NCI-H226 (cell line): Measurements from ENCODE around the gene ZDHHC14.
A peak's percentile ranks its signal among the peaks of the same experiment; 100 is the strongest.
"Not testable (repeated sequence)": the region's sequence is repeated elsewhere in the genome, so short reads cannot be mapped to it uniquely, and the experiment has no call there.

Source experiments
- DNase-seq: peaks from one replicate; pipeline ENCODE4 v3.0.0-alpha.2; 2015

Gene ZDHHC14

GRCh38 chr6:157380779-157381561 lies at the start of gene ZDHHC14:
Gene ZDHHC14 (plus strand): TSS chr6:157381190.
- DNase-seq: peak; percentile 89

DNA sequence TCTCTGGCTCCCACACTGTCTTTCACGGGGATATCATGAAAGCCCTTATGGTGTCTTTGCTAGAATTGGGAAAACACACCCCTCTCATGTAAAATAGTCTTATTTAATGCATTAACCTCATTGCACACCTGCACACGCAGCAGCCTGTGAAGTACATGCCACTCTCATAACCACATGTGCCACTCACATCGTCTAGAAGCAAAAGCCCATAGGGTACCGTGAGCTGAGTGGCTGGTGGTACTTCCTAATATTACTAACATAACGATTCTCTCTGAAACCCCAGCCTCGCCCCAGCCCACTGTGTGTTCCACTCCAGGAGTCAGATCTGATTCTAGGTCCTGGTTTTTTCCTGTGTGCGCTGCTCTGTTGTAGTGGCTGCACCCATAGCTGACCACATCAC lies 48.2 kb upstream of the ZDHHC14 start:
- DNase-seq: no peak

DNA sequence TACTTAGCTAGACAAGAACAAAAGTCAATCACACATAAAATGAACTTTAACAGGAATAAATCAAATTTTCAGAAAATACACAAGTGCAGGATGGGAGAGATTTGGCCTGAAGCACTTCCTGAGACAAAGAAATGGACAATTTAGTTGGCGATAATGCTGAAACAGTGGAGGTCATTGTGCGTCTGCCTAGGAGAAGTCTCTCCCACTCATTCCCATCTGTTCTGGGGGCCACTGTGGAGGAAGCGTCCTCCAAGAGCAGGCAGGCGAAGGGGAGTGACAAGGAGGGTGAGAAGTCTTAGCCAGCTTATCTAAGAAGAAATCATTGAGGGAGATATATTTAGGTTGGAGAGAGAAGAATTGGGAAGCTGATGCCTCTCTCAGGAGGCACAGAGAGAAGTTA lies 47.5 kb upstream of the ZDHHC14 start:
- DNase-seq: no peak

DNA sequence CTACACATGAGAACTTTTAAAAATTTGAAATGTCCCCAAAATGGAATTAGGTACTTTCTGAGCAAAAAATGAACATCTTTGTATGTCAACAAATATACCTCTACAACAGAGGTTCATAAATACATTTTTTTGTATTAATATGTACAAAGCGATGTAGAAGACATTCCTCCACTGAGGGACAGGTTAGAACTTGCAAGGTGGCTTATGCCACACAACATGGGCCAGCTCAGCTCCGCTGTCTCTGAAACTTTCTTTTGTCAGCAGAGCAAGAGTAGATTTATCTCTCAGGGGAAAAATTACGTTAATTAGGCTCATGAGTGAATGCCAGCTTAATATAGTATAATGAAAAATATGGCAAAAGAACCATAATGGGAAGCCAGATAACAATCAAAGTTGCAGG lies 47.0 kb upstream of the ZDHHC14 start:
- DNase-seq: no peak

DNA sequence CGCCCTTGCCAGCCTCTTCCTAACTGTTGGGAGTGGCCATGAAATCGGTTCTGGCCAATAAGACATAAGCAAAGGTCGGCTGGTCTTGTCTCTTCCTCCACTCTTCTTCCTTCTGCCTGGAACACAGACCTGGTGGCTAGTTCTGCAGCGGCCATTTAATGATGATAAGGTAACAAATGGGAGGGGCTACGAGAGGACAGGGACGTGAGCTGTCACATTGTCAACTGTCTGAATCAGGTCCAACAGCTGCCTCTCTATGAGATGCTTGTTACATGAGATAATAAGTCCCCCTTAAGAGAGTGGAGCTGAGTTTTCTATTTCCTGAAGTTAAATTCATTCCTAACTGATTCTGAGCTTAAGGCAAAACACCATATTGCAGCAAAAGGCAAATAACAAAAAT lies 45.2 kb upstream of the ZDHHC14 start:
- DNase-seq: no peak

- DNase-seq: not testable (repeated sequence)
Observed at GRCh38 chr6:157337276-157337675, 43.7 kb upstream of the ZDHHC14 start.

DNA sequence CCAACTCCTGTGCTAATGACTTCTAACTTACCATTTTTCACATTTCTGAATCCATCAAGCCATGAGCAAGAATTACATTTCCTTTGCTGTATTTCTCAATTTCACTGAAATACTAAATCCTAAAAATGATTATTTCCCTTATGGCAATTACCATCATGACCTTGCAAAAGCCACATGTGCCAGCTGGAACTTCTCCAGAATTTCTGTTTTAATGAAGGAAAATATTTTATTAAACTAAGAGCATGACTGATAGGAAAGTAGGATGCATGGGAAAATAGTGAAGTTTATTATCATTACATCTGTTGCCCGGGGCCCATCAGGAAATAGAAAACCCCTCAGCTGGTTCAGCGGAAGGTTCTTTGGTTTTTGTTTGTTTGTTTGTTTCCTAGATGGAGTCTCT lies 43.2 kb upstream of the ZDHHC14 start:
- DNase-seq: no peak

DNA sequence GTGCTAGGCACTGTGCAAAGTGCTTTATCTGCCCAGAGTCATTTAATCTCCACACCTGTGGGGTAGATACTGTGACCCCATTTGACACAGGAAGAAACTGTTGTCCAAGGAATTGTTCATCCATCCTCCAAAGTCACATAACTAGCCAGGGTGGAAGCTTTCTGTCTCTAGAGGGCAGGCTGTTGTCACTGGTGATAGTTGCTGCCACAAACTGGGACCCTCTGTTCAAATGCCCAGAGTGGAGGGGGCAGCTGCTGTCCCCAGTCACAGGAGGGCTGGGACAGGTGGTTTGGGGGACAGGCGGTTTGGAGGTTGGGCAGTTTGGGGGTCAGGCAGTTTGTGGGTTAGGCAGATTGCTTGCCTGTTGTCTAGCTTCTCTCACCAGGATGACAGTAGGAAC lies 41.6 kb upstream of the ZDHHC14 start:
- no peak for DNase-seq

DNA sequence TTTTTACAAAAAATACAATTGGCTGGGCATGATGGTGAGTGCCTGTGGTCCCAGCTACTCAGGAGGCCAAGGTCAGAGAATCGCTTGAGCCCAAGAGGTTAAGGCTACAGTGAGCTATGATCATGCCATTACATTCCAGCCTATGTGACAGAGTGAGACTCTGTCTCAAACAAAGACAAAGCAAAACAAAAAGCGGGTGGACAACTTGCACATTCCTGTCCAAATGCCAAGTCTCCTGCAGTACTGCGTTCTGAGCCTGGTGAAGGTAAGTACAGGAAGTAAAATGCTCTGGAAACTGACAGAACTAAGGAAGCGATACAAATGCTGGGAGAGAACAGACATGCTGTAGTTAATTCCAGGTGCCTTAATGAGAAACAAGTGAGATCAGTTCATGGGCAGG lies 37.3 kb upstream of the ZDHHC14 start:
- no peak for DNase-seq

DNA sequence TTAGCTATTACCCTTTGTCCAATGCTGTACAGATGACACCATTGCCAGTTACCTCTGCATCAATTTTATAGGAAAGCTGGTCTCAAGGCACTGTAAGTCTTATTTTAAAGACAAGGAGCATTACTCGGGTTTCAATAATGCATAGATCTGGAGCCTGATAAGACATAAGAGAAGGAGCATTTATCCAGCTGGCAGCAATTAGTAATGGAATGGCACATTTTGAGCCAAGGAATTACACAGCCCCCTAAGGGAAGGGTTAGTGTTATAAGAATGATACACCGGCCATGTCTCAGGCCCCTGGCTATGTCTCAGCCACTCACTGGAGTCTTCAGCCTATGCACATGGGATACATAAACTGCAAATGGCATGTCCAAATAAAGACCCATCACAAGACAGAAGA lies 34.6 kb upstream of the ZDHHC14 start:
- no peak for DNase-seq

DNA sequence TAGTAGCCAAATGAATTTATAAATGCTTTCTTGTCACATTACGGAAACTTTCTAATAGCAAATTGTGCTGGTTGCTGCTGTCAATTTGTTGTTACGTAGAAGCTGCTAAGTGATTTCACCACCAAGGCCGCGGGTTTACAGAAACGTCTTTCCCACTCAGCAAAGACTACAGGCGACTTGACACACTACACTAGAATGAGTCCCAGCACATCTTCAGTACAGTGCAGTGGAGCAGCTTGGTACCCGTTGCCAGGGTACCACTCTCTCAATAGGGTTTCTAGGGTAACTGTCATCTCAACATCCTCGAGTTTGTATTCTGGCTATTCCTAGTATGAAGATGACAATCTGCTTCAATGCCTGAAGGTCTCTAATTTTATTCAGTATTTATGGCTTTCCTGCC lies 22.7 kb upstream of the ZDHHC14 start:
- no peak for DNase-seq

GRCh38 chr6:157361886-157362285 lies 19.1 kb upstream of the ZDHHC14 start:
- no peak for DNase-seq

DNA sequence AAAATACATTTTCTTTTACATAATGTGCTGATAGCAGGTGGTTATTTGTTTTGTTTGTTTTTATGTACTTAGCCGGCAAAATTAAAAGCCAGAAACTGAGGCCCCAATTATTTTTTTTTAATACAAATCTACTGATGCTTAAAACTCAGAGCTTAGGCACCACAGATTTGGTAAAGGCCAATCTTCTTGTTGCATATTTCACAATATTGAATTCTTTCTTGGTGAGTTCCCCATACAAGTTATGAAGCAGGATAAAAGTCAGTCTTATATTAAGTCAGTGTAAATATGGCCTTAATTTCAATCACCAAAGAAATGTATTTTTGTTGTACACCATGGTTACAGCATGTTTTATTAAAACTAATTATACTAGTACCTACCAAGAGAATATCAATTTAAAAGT lies 16.3 kb upstream of the ZDHHC14 start:
- DNase-seq: no peak

DNA sequence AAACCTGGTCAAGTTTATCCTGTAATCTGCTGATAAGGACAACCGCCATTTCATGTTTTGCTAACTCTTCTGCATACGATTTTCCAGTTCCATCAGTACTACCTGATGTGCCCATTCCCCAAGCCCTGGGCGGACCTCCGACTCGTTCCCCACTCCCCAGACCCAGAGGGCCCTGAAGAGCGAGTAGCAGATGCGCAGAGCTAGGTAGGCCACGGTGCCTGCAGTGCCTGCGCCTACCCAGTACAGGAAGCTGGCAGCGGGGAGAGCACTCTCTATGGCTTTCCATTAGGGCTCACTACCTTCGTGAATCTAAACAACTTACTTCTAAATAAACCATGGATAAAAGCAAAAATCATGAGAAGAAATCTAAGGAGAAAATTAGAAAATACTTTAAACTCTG lies 14.3 kb upstream of the ZDHHC14 start:
- DNase-seq: no peak

- no peak for DNase-seq
Observed at GRCh38 chr6:157368359-157369049, 12.5 kb upstream of the ZDHHC14 start.

DNA sequence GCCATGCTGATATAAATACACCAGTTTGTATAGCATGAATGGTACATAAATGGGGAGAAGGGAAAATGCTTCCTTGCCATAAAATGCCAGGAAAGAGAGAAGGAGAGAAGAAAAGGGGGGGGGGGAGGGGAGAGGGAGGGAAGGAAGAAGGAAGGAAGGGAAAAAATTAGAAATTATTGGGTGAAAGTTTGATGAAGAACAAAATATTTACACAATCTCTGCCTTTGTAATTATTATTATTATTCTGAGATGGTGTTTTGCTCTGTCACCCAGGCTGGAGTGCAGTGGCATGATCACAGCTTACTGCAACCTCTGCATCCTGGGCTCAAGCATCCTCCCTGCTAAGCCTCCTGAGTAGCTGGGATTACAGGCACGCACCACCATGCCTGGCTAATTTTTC lies 10.2 kb upstream of the ZDHHC14 start:
- no peak for DNase-seq

DNA sequence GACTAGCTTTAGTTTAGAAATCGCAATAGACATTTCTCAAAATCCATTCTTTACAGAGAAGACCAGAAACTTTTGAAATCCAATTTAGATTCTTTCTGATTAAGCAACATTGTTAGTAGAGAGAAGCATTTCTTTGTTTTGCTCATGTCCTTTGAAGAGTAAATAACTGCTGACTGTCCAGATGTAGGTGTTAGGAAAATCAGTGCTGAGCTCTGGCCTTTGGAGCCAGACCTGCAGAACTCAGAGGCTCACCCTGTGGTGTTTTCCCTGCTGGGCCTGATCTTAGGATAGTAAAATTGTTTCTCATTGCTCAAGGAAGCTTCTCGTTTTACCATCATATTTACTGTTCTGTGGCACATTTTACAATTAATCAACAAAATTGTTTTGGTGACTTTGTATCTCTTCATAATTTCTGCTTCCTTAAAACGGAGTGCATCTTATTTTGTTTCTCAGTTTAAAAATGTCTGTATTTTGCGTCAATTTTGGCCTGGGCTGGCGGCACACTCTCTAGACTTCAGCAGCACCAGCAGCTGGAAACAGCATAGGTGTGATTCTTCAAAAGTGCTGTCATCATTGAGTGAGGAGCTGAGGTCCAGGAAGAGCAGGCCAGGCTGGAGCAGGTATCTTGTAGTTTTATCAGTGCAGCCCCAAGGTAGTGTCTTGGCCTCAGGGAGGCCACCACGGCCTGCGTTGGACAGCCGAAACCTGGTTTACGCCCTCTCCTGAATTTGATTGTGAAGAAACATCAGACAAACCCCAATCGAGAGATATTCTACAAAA lies 8.3 kb upstream of the ZDHHC14 start:
- no peak for DNase-seq

GRCh38 chr6:157374889-157375443 lies 6.0 kb upstream of the ZDHHC14 start:
- no peak for DNase-seq

- DNase-seq: no peak
Observed at GRCh38 chr6:157376241-157376640, 4.7 kb upstream of the ZDHHC14 start.

GRCh38 chr6:157376706-157377230 lies 4.2 kb upstream of the ZDHHC14 start:
- no peak for DNase-seq

- peak; percentile 94 for DNase-seq
Observed at GRCh38 chr6:157379656-157380457, 1.1 kb upstream of the ZDHHC14 start.

- no peak for DNase-seq
Observed at GRCh38 chr6:157380458-157380778, 572 bp upstream of the ZDHHC14 start.
